NOMO-1 treated with dmso at 0.1 percent for 144 hours (cell line): ENCODE measurements around the gene FRS2.
A peak's percentile ranks its signal among the peaks of the same experiment; 100 is the strongest.

Experiments used
- DNase-seq: peaks from one replicate; lab custom pipeline; 2025; ENCODE audit not compliant: unreplicated experiment; lab: John Stamatoyannopoulos, UW

The FRS2 gene

GRCh38 chr12:69459477-69459876 is 10.7 kb upstream of the FRS2 start:
- no peak for DNase-seq

GRCh38 chr12:69464428-69464827 is 5.8 kb upstream of the FRS2 start:
- DNase-seq = peak; percentile 55

- DNase-seq = no peak
Observed at GRCh38 chr12:69466867-69467266, 3.3 kb upstream of the FRS2 start.

DNA sequence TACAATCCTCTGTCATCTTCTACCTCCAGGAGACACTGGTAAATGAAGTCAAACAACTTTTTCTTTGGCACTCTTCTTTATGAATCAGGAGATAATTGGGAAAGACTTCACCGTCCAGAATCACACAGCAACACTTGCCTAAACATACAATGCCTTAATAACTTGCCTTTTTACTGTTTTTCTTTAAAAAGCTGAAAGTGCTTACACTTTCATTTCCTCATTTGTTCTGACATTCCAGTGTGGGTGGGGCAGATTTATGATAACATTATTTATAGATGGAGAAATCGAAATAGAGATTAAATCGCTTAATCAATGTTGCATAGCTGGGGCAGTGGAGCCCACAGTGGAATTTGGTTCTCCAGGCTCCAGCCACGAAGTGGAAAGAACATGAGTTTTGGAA is 2.8 kb upstream of the FRS2 start:
- peak; percentile 42 for DNase-seq

- DNase-seq = no peak
Observed at GRCh38 chr12:69468237-69469026, 1.8 kb upstream of the FRS2 start.

DNA sequence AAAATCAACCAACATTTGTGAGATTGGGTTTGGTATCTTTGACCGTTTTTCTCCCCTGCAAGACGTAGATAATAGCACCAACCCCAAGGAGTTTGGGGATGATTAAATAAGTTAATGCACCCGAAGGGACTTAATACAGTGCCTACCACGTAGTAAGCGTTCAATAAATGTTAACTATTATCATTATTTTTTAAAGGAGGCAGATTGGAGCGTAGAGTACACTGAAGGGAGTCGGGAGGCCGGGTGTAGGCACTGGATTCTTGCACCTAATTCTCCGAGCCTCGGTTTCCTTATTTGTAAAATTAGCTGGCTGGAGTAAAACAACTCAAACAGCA is 367 bp upstream of the FRS2 start:
- no peak for DNase-seq

- no peak for DNase-seq
Observed at GRCh38 chr12:69471076-69471430, 865 bp downstream of the FRS2 start.

GRCh38 chr12:69471667-69472385 is 1.6 kb downstream of the FRS2 start:
- no peak for DNase-seq

- no peak for DNase-seq
Observed at GRCh38 chr12:69473262-69473661, 3.1 kb downstream of the FRS2 start.

DNA sequence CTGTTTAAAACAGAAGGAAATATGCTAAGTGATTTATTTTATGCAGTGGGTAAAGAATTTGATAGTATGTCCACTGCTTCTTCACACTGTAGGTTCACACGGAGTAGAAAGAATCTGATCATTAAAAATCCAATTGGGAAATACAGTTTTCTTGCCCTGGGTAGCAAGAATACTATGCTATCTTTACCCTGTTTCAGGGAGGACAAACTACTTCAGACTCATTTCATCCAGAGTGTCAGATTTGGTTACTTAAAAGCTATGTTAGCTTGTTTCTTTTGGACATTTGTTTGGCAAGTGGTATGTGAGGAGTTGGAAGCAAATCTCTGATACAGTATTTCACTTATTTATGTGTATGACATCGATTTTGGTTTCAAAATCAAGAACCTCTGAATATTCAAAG is 4.3 kb downstream of the FRS2 start:
- DNase-seq = no peak

- no peak for DNase-seq
Observed at GRCh38 chr12:69475237-69475975, 5.2 kb downstream of the FRS2 start.

DNA sequence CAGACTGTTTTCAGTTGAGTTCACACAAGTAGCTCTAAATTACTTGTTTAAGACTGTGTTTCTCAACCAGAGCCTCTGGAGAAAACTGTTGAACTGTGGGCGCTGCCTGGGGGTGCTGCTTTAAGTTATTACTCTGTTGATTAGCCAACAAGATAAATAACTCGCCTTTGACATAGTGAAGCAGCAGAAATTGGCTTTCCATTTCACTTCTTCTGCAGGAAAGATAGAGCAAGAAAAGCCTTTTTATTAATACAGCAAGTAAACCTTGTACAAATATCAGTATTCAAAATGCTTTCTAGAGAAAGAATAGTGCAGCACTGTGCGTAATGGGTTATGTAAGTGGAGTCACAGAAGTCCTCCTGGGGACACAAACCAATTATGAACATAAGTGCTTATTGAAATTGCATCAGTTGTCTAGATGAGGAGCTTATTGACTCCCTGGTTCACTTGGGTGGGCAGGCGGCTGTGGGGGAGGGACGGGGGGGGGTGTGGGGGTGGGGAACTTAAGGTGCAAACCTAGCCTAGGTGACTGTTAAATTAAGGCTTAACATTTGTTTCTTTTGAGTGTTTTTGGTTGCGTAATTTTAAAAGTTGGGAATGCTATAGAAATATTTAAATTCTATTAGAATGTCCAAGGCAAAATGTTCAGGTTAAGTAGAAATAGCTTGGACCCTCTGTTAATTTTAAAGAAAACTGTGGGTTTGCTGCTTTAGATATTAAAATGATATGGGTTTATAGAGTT is 6.3 kb downstream of the FRS2 start:
- no peak for DNase-seq

DNA sequence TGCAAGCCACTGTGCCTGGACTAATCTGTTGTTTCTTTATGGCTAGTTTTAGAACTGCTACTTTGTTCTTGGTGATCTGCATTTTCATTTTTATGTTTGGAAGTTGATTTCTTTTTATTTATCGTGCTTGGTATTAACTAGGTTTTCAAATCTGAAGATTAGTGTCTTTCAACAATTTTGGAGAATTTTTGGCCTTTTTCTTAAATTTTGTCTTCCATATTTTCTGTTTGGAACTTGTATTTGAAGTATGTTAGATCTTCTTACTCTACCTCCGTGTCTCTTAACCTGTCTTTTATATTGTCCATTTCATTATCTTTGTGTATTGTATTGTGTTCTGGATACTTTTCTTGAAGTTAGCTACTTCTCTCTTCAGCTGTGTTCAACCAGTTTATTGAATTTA is 9.5 kb downstream of the FRS2 start:
- DNase-seq = no peak

DNA sequence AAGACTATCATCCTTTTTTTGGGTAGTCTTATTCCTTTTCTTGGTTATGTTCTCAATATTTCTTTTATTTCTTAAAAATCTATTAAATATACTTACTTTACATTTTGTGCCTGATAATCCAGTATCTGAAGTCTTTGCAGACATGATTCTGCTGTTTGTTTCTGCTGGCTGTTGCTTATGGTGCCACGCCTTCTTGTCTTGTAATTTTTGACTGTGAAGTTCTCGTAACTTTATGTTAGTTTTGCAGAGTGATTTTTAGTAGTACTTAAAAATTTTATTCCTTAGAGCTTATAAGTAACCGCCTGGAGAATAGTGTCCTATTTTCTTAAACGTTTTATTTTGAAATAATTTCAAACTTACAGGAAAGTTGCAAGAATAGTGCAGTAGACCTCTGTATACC is 10.5 kb downstream of the FRS2 start:
- DNase-seq = no peak

- DNase-seq = no peak
Observed at GRCh38 chr12:69481133-69481532, 10.9 kb downstream of the FRS2 start.

DNA sequence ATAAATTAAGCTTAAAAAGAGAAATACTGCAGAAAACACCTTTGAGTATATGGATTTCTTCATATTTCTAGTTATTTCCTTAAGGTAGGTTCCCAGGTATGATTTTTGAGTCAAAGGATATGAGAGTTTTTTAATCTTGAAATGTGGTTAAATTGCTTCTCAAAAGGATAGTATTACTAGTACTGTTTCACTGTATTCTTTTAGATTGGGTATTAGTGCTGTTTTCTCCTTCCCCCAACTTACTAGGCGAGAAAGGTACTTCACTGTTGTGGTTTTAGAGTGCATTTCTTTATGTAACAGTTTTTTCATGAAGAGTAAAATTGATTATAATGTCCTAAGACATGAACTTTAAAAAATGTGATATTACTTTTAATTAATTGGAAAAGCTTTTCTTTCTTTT is 13.5 kb downstream of the FRS2 start:
- DNase-seq = no peak

GRCh38 chr12:69484428-69484827 is 14.2 kb downstream of the FRS2 start:
- DNase-seq = no peak

GRCh38 chr12:69490920-69491643 is 20.9 kb downstream of the FRS2 start:
- DNase-seq = no peak

GRCh38 chr12:69492739-69493138 is 22.6 kb downstream of the FRS2 start:
- no peak for DNase-seq

- no peak for DNase-seq
Observed at GRCh38 chr12:69495071-69495470, 24.9 kb downstream of the FRS2 start.
